Liver (tissue), 9 donors: Measurements from ENCODE around the gene SLC22A5. TPM values are rescaled to one million over a fixed set of nuclear protein-coding genes. Genes with fewer than 3 reads are reported as not detected.
A peak's percentile ranks its signal among the peaks of the same experiment; 100 is the strongest.

Experiments used
- DNase-seq: peaks from one replicate; pipeline ENCODE4 v3.0.0-alpha.2; 2017; ENCODE audit warnings: low spot score
- H3K27ac ChIP-seq, 2 donors: one replicate each; pipeline ENCODE4 v1.7.0; 2013; ENCODE audit warnings: inconsistent platforms in 2 of 2, low read length in 2 of 2, control low read depth in 1 of 2, low read depth in 1 of 2, mild to moderate bottlenecking in 1 of 2
- H3K27me3 ChIP-seq, 4 donors: one replicate each; pipeline versions ENCODE4 v1.6.1 to v1.7.0; 2013; ENCODE audit warnings: low read length in 3 of 4, inconsistent platforms in 1 of 4, mild to moderate bottlenecking in 1 of 4, moderate library complexity in 1 of 4; ENCODE audit not compliant: control insufficient read depth in 4 of 4, insufficient read depth in 4 of 4
- H3K36me3 ChIP-seq, 4 donors: one replicate each; pipeline versions ENCODE4 v1.6.1 to v1.7.0; 2013; ENCODE audit warnings: low read length in 3 of 4, mild to moderate bottlenecking in 3 of 4, low read depth in 1 of 4, moderate library complexity in 1 of 4; ENCODE audit not compliant: control insufficient read depth in 4 of 4, insufficient read depth in 3 of 4
- H3K4me1 ChIP-seq, 4 donors: one replicate each; pipeline versions ENCODE4 v1.6.1 to v1.7.0; 2013; ENCODE audit warnings: low read length in 3 of 4, mild to moderate bottlenecking in 3 of 4, moderate library complexity in 1 of 4; ENCODE audit not compliant: control insufficient read depth in 4 of 4, insufficient read depth in 4 of 4
- H3K4me3 ChIP-seq, 3 donors: one replicate each; pipeline versions ENCODE4 v1.6.1 to v1.7.0; 2013; ENCODE audit warnings: low read length in 3 of 3, control low read depth in 1 of 3, low read depth in 1 of 3, mild to moderate bottlenecking in 1 of 3
- H3K9ac ChIP-seq, 2 donors: one replicate each; pipeline ENCODE4 v1.7.0; 2013; ENCODE audit warnings: low read length in 2 of 2, mild to moderate bottlenecking in 2 of 2, moderate library complexity in 2 of 2, control low read depth in 1 of 2, low read depth in 1 of 2
- H3K9me3 ChIP-seq, 4 donors: one replicate each; pipeline versions ENCODE4 v1.6.1 to v1.7.0; 2013; ENCODE audit warnings: low read length in 3 of 4; ENCODE audit not compliant: control insufficient read depth in 4 of 4
- ATF3 ChIP-seq: IDR thresholded peaks from 2 replicates; pipeline ENCODE4 v1.6.1; 2016; ENCODE audit warnings: antibody characterized with exemption
- EGR1 ChIP-seq, 2 donors: IDR thresholded peaks; 2 replicates each; pipeline ENCODE4 v1.6.1; 2016 to 2018; ENCODE audit warnings: antibody characterized with exemption in 2 of 2, low read depth in 2 of 2
- FOXA1 ChIP-seq: IDR thresholded peaks from 2 replicates; pipeline ENCODE4 v1.6.1; 2016; ENCODE audit warnings: antibody characterized with exemption
- FOXA2 ChIP-seq: IDR thresholded peaks from 2 replicates; pipeline ENCODE4 v1.6.1; 2016; ENCODE audit warnings: antibody characterized with exemption
- GABPA ChIP-seq, 2 donors: IDR thresholded peaks in 1 of 2; conservative IDR thresholded peaks in 1 of 2; 2 replicates each; pipeline ENCODE4 v1.6.1; 2016; ENCODE audit warnings: antibody characterized with exemption in 2 of 2, mild to moderate bottlenecking in 1 of 2, moderate library complexity in 1 of 2
- HNF4A ChIP-seq, 2 donors: conservative IDR thresholded peaks; 2 replicates each; pipeline ENCODE4 v1.6.1; 2016; ENCODE audit warnings: antibody characterized with exemption in 2 of 2, mild to moderate bottlenecking in 2 of 2
- HNF4G ChIP-seq: IDR thresholded peaks from 2 replicates; pipeline ENCODE4 v1.6.1; 2016; ENCODE audit warnings: antibody characterized with exemption
- JUND ChIP-seq, 2 donors: IDR thresholded peaks; 2 replicates each; pipeline ENCODE4 v1.6.1; 2016; ENCODE audit warnings: antibody characterized with exemption in 2 of 2
- MAX ChIP-seq: IDR thresholded peaks from 2 replicates; pipeline ENCODE4 v1.6.1; 2016; ENCODE audit warnings: antibody characterized with exemption
- NR2F2 ChIP-seq: IDR thresholded peaks from 2 replicates; pipeline ENCODE4 v1.6.1; 2016; ENCODE audit warnings: antibody characterized with exemption
- RAD21 ChIP-seq, 2 donors: IDR thresholded peaks; 2 replicates each; pipeline ENCODE4 v1.6.1; 2016; ENCODE audit warnings: antibody characterized with exemption in 2 of 2, mild to moderate bottlenecking in 2 of 2
- REST ChIP-seq: IDR thresholded peaks from 2 replicates; pipeline ENCODE4 v1.6.1; 2016; ENCODE audit warnings: antibody characterized with exemption, mild to moderate bottlenecking
- RXRA ChIP-seq, 2 donors: IDR thresholded peaks; 2 replicates each; pipeline ENCODE4 v1.6.1; 2017 to 2018; ENCODE audit warnings: antibody characterized with exemption in 2 of 2, mild to moderate bottlenecking in 1 of 2
- SP1 ChIP-seq: IDR thresholded peaks from 2 replicates; pipeline ENCODE4 v1.6.1; 2018; ENCODE audit warnings: antibody characterized with exemption, mild to moderate bottlenecking
- TAF1 ChIP-seq: conservative IDR thresholded peaks from 2 replicates; pipeline ENCODE4 v1.6.1; 2016; ENCODE audit warnings: antibody characterized with exemption, mild to moderate bottlenecking
- YY1 ChIP-seq: IDR thresholded peaks from 2 replicates; pipeline ENCODE4 v1.6.1; 2016; ENCODE audit warnings: antibody characterized with exemption, mild to moderate bottlenecking
- whole genome bisulfite sequencing: extraction: QIAGEN DNeasy Blood & Tissue Kit; methylation state at CpG from one replicate; pipeline ENCODE4 v1.1.7; 2013; 5-methylcytosine and 5-hydroxymethylcytosine counted together
- polyA plus RNA-seq, 2 donors: library from polyadenylated mRNA; stranded (reverse) in 1 of 2; unstranded in 1 of 2; fragments of 200-250 nt in 1 of 2; fragments of >200 nt in 1 of 2; fragmentation: Nextera tagmentation in 1 of 2; extraction: Ambion mirVana in 1 of 2; gene quantifications; one replicate each; pipeline versions ENCODE4 v1.2.1 to v1.2.3, GENCODE V29; 2013 to 2015
- total RNA-seq, 2 donors: library from RNA; depleted of rRNA; stranded (reverse); fragments of >200 nt; gene quantifications; one replicate each; pipeline ENCODE4 v1.2.3, GENCODE V29; 2014
- TF ChIP-seq, protein P1 (sequence below): IDR thresholded peaks from 2 replicates; pipeline ENCODE4 v1.6.1; 2016; ENCODE audit warnings: antibody characterized with exemption
- TF ChIP-seq, protein P2 (sequence below): fragments of 150-350 bp; IDR thresholded peaks from 2 replicates; pipeline ENCODE4 v1.5.1; 2017; ENCODE audit warnings: improper control_type of control experiment, low read depth, low read length; ENCODE audit not compliant: missing input control
- donor health status: healthy.
- donor health status: healthy.
- donor health status: healthy.
- donor health status: healthy.
- donor health status: healthy.

The SLC22A5 gene
- total and polyA plus RNA-seq, 4 donors: 3.4 to 12.7 (median 8.5) TPM

- Histone ChIP-seq H3K27ac (peak overlapping the region; percentile 80 to 82), H3K9ac (peak overlapping the region; percentile 4 to 73), H3K27me3 (no peaks in the 10 kb centered on the region), H3K36me3 (peaks cover 0 to 4% (median 2%) of the 10 kb centered on the region in 4 donors), H3K4me3 (peak overlapping the region; percentile 55 to 73 (median 72)), H3K4me1 (peaks cover 0 to 36% (median 25%) of the 10 kb centered on the region in 4 donors), H3K9me3 (no peaks in the 10 kb centered on the region)
- TF ChIP-seq NR2F2 (no peak), JUND (IDR thresholded peaks at IDR 0.05) (no peak), TAF1 (no peak), YY1 (no peak), EGR1 (IDR thresholded peaks at IDR 0.05; ENCODE audit: low read depth in 2 of 2) (no peak), GABPA (IDR thresholded peaks at IDR 0.05 in 1 of 2, conservative IDR thresholded peaks at IDR 0.05 in 1 of 2) (no peak), HNF4G (no peak), SP1 (no peak), MAX (no peak)
- no peak for DNase-seq
- WGBS: 8% methylated on average over 34 of the region's 34 CpGs
Observed at GRCh38 chr5:132370181-132370970, 866 bp downstream of the SLC22A5 start.

- no peak for DNase-seq
- Histone ChIP-seq H3K9ac (no peak overlapping the region), H3K4me3 (peak overlapping the region in 2 of 3 donors; percentile 55 to 72), H3K27ac (no peak overlapping the region), H3K4me1 (peaks cover 0 to 36% (median 25%) of the 10 kb centered on the region in 4 donors), H3K27me3 (no peaks in the 10 kb centered on the region), H3K36me3 (peaks cover 0 to 3% (median 0%) of the 10 kb centered on the region in 4 donors), H3K9me3 (no peaks in the 10 kb centered on the region)
- TF ChIP-seq REST: no peak
- TF ChIP-seq HNF4G: no peak
- TF ChIP-seq SP1: no peak
- TF ChIP-seq MAX: no peak
- no peak for TF ChIP-seq FOXA1
- no peak for TF ChIP-seq RXRA (IDR thresholded peaks at IDR 0.05)
- no peak for TF ChIP-seq FOXA2
- TF ChIP-seq HNF4A (conservative IDR thresholded peaks at IDR 0.05): no peak
- TF ChIP-seq, protein P1, sequence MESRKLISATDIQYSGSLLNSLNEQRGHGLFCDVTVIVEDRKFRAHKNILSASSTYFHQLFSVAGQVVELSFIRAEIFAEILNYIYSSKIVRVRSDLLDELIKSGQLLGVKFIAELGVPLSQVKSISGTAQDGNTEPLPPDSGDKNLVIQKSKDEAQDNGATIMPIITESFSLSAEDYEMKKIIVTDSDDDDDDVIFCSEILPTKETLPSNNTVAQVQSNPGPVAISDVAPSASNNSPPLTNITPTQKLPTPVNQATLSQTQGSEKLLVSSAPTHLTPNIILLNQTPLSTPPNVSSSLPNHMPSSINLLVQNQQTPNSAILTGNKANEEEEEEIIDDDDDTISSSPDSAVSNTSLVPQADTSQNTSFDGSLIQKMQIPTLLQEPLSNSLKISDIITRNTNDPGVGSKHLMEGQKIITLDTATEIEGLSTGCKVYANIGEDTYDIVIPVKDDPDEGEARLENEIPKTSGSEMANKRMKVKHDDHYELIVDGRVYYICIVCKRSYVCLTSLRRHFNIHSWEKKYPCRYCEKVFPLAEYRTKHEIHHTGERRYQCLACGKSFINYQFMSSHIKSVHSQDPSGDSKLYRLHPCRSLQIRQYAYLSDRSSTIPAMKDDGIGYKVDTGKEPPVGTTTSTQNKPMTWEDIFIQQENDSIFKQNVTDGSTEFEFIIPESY: no peak
- no peak for TF ChIP-seq RAD21 (IDR thresholded peaks at IDR 0.05)
- no peak for TF ChIP-seq NR2F2
- TF ChIP-seq EGR1 (IDR thresholded peaks at IDR 0.05; ENCODE audit: low read depth in 2 of 2): no peak
- no peak for TF ChIP-seq YY1
- TF ChIP-seq JUND (IDR thresholded peaks at IDR 0.05): no peak
- TF ChIP-seq, protein P2, sequence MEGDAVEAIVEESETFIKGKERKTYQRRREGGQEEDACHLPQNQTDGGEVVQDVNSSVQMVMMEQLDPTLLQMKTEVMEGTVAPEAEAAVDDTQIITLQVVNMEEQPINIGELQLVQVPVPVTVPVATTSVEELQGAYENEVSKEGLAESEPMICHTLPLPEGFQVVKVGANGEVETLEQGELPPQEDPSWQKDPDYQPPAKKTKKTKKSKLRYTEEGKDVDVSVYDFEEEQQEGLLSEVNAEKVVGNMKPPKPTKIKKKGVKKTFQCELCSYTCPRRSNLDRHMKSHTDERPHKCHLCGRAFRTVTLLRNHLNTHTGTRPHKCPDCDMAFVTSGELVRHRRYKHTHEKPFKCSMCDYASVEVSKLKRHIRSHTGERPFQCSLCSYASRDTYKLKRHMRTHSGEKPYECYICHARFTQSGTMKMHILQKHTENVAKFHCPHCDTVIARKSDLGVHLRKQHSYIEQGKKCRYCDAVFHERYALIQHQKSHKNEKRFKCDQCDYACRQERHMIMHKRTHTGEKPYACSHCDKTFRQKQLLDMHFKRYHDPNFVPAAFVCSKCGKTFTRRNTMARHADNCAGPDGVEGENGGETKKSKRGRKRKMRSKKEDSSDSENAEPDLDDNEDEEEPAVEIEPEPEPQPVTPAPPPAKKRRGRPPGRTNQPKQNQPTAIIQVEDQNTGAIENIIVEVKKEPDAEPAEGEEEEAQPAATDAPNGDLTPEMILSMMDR: no peak
- no peak for TF ChIP-seq ATF3
- no peak for TF ChIP-seq TAF1
- no peak for TF ChIP-seq GABPA (IDR thresholded peaks at IDR 0.05 in 1 of 2, conservative IDR thresholded peaks at IDR 0.05 in 1 of 2)
- WGBS: 62% methylated on average over 19 of the region's 19 CpGs
Observed at GRCh38 chr5:132370971-132371602, 1.6 kb downstream of the SLC22A5 start.
